GM18508 (cell line): ENCODE results near the gene RYR3.

Source experiments
- ATAC-seq: cut with Tn5 transposase; IDR thresholded peaks from one replicate; pipeline ENCODE4 v1.9.1; 2021; ENCODE audit warnings: moderate number of reproducible peaks; ENCODE audit not compliant: insufficient read depth, unreplicated experiment

The RYR3 gene

DNA sequence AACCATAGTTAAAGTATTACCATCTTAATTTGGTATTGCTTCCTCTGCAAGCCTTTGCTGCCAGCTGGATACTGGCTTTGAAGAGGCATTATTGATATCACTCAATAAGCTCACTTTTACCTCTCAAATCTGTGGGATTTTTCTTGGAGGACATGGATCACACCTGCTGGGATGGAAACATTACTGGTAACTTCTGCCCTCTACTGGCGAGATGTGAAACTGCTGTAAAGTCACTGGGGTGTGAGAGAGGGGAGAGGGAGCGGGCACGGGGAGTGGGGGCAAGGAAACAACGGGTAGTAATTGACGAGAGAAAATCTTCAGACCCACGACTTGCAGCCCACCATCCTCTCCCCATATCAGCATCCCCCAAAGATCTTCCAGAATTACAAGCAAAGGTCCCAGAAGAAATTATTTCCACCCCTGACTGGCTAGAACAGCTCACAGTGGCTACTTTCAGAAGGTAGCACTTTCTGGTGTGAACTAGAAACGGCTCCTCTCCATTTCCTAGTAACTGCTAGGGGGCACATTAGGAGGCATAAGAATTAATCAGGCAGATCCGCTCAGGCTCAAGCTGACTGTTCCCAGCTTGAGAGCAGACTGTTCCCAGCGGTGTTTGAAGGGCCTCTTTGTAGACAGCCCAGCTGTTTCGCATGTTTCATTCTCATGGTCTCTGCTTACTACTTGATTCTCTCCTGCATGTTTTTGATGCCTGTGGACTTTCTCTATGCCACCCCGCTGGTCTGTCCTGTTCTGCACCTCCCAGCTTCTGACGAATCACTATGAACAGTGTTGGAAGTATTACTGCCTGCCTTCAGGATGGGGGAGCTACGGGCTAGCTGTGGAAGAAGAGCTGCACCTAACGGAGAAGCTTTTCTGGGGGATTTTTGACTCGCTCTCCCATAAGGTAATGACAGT lies 427.2 kb downstream of the RYR3 start:
- ATAC-seq, result no peak

DNA sequence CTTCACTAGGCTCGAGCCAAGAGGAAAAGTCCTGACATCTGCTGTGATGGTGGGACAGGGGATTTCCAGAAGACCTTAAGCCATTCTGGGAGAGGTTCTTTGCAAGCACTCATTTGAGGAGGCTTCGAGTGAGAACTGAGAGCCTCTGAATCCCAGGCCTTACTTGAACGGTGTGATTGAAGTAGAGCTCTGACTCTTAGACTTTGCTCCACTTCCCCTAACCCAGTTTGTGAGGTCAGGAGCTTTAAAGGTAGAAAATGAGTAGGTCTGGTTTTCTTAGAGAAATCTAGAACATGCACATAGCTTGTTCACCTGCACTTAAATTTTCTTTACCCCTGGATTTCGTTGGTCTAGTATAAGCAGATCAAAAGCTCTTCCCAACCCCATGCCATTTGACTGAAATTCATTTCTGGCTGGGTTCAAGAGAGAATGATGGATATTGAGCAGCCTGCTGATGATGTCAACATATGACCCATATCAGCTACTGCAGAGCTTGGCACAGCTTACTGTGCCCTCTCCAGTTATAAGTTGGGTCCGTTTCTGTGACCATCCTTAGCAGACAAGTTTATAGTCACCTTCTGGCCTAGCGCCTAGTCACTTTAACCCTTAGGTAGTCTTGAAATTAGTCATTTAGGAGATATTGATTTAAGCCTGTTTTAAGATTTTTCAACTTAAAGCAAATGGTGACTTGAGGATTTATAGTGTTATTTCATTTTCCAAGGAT lies 428.3 kb downstream of the RYR3 start:
- ATAC-seq, result no peak

DNA sequence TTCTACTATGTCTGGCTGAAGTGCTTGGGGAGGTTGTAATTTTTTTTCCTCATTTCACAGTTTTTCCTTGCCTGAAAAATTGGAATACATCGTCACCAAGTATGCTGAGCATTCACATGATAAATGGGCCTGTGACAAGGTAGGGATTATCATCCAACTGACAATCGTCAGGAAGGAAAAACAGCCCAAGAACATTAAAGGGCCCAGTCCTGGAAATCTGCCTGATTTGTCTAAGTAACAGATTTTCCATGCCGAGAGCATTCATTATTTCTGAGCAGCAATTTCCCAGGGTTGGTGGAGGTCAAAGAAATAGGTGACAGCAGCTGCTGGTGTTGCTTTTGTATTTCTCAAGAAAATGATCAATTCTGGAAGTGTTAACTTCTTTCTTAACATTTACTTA lies 431.5 kb downstream of the RYR3 start:
- ATAC-seq, result no peak

DNA sequence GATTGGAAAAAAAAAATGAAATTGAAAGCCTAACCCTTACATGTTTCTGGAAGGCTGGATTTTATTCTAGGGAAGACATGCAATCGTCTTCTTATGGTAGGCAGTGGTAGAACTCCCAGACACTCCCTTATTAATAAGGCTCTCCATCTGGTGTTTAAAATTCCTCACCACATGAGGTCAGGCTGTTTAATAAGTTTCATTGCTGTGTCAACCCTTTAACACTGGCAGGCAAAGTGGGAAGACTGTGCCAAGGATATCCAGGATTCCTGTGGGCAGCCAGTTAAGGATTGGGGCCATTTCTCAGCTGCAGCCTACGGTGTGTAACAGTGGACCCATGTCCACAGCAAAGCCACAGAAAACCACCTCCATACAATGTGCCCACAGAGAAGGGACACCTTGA lies 432.0 kb downstream of the RYR3 start:
- ATAC-seq, result no peak

DNA sequence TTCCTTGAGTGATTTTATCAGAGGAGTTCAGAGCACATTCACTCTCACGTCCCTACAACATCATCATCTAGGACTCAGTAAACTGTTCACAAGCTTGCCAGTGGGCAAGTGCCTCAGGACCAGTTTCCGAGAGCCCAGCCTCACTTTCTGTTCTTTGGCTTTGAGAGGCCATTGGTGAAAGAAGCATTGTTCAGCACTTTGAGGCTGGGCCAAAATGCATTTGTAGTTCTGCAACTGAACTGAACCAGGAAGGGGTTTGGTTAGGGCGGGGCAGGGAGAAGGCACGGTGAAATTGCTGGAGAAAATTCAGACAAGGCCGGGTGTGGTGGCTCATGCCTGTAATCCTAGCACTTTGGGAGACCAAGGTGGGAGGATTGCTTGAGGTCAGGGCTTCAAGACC lies 435.4 kb downstream of the RYR3 start:
- no peak for ATAC-seq

DNA sequence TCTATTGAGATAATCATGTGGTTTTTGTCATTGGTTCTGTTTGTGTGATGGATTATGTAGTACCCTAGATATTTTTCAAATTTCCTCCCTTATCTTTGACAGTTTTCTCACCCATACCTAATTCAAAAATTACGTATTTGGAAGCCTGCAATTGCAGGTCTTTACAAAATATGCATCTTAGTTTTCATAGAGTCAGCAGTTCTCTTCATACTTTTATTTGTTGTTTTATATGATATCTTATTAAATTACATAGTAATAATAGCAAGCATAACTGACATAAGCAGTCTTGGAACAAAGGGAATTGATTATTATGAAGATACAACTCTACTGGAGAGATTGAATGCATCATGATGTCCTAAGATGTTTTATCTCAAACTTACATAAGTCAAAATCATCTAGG lies 442.2 kb downstream of the RYR3 start:
- no peak for ATAC-seq

DNA sequence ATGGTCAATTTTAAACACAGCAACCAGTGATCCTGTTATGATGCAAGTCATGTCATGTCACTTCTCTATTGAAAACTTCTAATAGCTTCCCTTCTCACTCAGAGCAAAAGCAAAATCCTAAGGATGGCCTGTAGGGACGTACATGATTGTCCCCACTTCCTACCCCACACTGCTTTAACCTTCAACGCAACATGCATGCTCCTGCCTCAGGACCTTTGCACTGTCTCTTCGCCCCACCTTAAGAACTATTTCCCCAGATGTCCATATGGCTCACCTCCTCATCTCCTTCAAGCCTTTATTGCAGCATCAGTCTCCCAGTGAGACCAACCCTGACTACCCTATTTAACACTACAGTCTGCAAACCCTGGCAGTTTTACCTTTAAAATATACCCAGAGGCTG lies 443.5 kb downstream of the RYR3 start:
- ATAC-seq, result no peak

DNA sequence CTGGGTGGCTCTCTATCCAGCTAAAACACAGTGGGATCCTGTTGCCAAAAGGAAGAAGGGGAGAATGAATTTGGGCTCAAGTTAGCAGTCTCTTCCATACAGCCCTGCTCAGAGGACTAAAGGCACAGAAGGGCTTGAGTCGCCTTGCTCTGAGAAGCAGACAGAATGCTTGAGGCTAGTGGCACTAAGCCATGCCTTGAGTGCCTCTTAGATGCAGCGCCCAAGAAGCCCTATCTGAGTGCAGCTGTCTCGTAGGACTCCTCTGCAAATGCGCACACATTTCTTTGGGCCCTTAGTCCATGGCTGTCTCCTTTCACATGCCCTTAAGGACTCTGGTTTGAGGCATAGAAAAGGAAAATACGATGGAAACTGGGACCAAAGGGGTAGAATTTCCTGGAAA lies 446.2 kb downstream of the RYR3 start:
- ATAC-seq, result no peak

DNA sequence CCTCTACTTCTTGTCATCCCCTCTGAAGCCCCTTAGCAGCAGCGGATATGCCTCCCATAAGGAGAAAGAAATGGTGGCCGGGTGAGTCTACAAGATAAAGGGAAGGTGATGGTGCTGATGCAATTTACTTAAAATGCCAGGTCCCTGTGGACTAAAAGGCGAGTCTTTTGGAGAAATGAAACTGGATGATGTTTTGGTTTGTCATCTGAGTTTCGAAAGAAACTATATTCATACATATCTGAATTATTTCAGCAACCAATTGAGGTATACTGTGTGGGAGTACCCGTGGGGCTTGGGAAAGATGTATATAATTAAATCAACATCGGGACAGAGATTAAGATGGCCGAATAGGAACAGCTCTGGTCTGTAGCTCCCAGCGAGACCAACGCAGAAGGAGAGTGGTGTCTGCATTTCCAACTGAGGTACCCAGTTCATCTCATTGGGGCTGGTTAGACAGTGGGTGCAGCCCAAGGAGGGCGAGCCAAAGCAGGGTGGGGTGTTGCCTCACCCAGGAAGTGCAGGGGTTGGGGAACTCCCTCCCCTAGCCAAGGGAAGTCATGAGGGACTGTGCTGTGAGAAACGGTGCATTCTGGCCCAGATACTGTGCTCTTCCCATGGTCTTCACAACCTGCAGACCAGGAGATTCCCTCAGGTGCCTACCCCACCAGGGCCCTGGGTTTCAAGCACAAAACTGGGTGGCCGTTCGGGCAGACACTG lies 446.9 kb downstream of the RYR3 start:
- ATAC-seq, result no peak

DNA sequence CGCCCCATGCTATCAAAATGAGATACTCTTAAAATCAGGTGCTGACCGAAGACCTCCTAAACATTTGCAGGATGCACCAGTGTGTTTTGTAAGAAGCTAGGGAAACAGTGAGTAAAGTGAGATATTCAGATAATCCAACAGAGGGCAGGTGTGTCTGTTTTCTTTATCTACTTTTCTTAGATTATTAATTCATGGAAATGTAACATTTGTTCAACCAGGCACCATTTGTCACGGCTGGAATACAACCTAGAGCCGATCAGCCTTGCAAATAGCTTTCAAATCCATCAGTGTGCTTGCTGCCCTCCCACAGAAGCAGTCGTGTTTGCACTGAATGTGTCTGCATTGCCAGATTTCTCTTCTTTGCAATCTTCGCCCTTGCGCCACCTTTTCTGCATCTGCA lies 455.6 kb downstream of the RYR3 start:
- no peak for ATAC-seq

DNA sequence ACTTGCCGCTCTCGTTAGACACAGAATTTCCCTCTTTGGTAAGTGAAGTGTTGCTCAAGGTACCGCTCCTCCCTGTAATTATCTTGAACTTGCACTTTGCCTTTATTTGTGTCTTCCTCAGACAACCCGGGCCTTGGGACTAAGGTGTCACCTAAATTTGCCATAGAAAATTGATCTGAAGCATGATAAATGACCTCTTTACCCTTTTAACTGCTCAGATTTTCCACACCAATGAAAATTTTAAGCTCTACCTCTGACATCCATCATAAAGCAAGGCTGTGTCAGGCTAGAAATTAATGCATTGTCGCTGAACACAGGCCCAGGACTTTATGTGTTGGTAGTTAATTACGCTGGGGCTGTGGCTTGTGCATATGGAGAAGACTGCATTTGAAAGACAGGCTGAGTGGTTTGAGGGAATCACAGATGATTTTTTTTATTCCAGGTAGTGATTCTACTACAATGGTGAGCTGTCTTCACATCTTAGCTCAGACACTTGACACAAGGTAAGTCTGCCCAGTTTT lies 458.0 kb downstream of the RYR3 start:
- no peak for ATAC-seq

DNA sequence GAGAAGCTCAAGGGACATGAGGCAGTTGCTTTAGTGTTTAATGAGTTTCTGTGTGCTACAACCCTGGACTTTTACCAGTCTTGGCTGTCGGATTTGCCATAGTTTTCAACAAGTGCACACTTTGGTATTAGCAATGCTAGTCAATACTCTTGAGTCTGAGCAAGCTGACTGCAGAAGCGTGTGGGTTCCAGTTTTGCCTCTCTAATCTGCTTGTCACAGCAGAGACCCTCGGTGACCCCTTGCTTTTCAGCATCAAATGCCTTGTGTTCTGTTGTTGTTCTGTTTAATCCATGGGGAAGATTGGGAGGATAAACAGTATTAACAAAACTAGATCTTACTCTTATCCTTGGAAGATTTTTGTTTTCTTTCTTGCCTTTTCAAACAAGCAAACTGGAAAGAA lies 463.2 kb downstream of the RYR3 start:
- no peak for ATAC-seq

DNA sequence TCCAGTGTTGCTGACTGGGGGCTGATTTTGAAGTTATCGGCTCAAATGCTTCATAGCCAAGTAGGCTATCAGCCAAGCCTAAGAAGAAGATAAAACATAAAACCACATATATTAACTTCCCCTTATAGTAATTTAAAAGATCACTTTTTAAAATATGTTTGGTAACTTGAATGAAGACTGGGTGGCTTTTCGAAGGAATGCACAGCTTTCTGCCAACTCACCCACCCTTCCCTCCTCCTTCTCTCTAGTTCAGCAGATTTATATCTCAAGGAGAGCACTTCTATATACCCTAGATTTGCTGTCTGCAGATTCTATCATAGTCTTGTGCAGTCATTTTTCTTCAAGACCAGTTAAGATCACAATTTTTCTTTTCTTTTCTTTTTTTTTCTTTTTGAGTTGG lies 468.1 kb downstream of the RYR3 start:
- no peak for ATAC-seq

DNA sequence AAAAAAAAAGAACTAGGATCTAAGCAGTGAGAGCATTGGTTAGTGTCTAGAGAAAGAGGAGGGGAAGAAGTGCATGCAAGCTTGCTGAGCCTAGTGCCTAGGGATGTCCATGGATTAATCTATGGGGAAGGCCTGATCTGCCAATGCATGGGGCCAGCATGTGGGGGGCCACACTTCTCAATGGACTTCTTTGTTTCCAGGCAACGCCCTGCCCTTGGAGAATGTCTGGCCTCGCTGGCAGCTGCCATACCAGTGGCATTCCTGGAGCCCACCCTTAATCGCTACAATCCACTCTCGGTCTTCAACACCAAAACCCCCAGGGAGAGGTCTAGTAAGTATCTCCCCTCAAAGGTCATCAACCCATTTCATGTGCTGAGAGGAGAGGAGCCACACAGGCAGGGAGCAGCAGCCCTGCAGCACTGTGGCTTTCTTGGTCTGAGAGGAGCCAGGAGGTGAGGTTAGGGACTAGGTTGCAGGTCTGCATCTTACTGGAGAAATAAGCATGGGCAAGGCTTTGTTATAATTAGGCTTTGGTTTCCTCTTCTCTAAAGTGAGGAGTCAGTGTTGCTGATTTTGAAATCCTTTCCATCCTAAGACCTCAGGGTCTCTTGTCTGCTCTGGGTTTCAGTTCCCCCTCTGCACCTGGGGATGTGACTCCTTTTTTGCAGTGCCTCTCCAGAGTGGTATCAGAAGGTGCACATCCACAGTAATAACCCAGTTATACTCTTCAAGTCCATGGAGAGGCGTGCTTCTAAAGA lies 469.4 kb downstream of the RYR3 start:
- ATAC-seq, result no peak

DNA sequence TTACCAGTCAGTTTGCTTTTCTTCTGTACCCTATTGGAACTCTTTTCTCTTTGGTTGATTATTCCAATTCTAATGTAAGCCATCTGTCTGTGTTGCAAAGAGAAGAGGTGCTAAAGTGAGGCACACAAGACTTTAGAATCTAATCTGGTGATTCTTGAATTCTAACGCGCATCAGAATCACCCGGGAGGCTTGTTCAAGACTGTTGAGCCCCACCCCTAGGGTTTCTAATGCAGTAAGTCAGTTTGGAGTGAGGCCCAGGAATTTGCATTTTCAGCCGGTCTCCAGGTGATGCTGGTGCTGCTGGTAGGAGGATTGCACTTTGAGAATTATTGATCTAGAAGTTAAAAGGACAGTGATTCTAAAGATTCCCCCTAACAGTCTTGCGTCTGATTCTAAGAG lies 472.2 kb downstream of the RYR3 start:
- no peak for ATAC-seq

DNA sequence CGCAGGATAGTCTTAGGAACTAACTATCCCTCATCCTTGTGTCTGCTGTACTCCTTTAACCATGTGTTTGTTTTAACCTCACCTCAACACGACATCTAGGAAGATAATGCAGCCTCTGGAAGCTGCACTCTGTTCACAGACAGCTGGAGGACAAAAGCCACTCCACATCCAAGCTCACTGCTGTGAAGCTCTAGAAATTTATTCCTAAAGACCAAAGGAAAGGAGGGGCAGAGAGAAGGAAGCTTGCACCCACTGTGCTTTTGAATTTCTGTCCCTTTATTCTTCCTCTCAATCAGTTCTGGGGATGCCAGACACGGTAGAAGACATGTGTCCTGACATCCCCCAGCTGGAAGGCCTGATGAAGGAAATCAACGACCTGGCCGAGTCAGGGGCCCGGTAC lies 474.6 kb downstream of the RYR3 start:
- ATAC-seq, result no peak

DNA sequence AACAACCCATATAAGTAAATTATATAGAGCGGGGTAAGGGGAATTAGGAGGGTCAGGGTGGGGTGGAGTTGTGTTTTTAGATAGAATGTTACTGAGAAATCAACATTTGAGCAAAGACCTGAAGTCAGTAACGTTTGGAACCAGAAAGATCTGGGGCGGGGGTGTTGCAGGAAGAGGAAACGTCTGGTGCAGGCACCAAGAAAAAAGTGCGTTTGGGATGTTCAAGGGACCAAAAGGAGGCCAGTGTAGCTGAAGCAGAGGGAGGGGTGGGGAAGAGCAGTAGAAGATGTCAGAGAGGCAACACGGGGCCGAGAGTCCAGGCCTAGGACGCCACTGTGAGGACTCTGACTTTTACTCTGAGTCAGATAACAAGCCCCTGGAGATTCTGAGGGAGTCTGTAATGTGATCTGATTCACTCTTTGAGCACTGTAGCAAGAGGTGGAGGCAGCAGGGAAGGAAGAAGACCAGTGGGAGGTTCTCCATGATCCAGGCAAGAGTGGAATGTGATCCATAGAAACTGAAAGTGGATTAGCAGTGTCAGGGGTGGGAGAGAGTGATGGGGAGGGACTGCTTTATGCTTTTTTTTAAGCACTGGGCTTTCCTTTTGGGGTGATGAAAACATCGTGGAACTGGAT lies 478.3 kb downstream of the RYR3 start:
- no peak for ATAC-seq

DNA sequence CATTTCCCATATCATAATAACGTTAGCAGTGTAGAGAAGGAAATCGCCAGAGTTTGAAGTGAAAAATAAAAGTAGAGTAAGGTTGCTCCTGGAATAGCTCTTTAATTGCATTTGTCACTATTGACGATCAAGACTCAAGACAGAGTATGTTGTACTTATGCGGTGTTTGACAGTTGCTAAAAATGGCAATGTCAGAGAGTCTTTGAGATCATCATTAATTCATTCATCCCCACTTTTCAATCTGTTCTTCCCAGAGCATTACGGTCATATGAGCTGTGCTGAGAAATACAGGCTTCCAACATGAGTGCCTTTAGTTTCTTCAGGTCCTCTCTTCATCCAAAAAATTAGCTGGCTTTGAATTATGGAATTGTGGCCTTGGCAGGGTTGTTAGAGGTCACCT lies 483.7 kb downstream of the RYR3 start:
- ATAC-seq, result no peak

DNA sequence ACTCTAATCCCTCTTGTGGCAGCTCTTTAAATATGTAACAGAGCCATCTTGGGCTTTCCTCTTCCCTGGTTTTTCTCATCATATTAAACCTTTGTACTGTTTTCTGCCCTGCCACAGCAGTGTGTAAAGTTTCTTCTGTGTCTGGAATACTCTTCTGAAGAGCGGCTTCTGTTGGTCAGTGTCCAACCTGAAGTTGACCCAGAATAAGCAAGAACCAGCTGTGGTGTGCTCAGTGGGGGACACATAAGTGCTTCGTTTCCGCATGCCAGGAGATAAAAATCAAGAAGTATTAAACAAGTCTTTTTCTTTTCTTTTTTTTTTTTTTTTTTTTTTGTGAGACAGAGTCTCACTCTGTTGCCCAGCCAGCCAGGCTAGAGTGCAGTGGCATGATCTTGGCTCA lies 484.3 kb downstream of the RYR3 start:
- ATAC-seq, result no peak

DNA sequence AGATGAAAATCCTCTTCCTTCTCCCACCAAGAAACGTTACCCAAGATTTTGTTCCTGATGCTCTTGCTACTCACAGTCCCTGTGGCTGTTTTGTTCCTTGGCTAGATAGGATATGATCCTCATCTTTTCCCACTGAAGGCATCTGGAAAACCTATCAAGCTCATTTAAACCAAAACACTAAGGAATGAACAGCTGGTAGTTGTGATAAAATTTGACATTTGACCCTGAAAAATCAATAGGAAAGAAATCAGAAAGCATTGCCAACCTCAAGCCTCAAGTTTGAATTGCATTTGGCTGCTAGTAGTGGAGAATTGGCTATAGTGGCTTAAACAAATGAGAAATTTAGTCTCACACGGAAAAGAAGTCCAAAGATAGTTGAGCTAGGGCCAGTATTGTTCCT lies 486.9 kb downstream of the RYR3 start:
- no peak for ATAC-seq
